Hematopoietic multipotent progenitor cell treated with erythropoietin and hydrocortisone succinate and interleukin-3 and kit ligand, for 6 days (in vitro differentiated cells): ENCODE measurements around the gene SPDYE2.
"Not testable (repeated sequence)": the region's sequence is repeated elsewhere in the genome, so short reads cannot be mapped to it uniquely, and the experiment has no call there.

ENCODE experiments used
- DNase-seq: peaks from one replicate; pipeline ENCODE4 v3.0.0-alpha.2; 2015

SPDYE2 gene

GRCh38 chr7:102542083-102542482 lies 8.9 kb upstream of the SPDYE2 start:
- not testable (repeated sequence) for DNase-seq

GRCh38 chr7:102542771-102543170 lies 8.3 kb upstream of the SPDYE2 start:
- not testable (repeated sequence) for DNase-seq

- not testable (repeated sequence) for DNase-seq
Measured at GRCh38 chr7:102543596-102543995, 7.4 kb upstream of the SPDYE2 start, which contains the start of gene UPK3BL2. Gene UPK3BL2 (minus strand): TSS chr7:102543696. CDS start chr7:102543636, 60 bp downstream.

- not testable (repeated sequence) for DNase-seq
Measured at GRCh38 chr7:102544372-102544771, 6.7 kb upstream of the SPDYE2 start.

- DNase-seq = not testable (repeated sequence)
Measured at GRCh38 chr7:102545288-102545687, 5.7 kb upstream of the SPDYE2 start.

- DNase-seq = not testable (repeated sequence)
Measured at GRCh38 chr7:102546353-102546752, 4.7 kb upstream of the SPDYE2 start.

GRCh38 chr7:102568620-102569019 lies 17.6 kb downstream of the SPDYE2 start:
- DNase-seq = not testable (repeated sequence)

- DNase-seq = peak; percentile 90
Measured at GRCh38 chr7:102572261-102573239, 21.5 kb downstream of the SPDYE2 start, which contains the start of gene POLR2J3. Gene POLR2J3 (minus strand): TSS chr7:102572583. CDS start chr7:102572521, 62 bp downstream.

- DNase-seq = not testable (repeated sequence)
Measured at GRCh38 chr7:102574607-102575006, 23.6 kb downstream of the SPDYE2 start.

GRCh38 chr7:102576363-102576762 lies 25.3 kb downstream of the SPDYE2 start:
- not testable (repeated sequence) for DNase-seq

- DNase-seq = not testable (repeated sequence)
Measured at GRCh38 chr7:102577315-102578240, 26.6 kb downstream of the SPDYE2 start.

- DNase-seq = not testable (repeated sequence)
Measured at GRCh38 chr7:102578486-102578885, 27.5 kb downstream of the SPDYE2 start.

- DNase-seq = not testable (repeated sequence)
Measured at GRCh38 chr7:102581722-102582121, 30.7 kb downstream of the SPDYE2 start.

- DNase-seq = not testable (repeated sequence)
Measured at GRCh38 chr7:102583495-102583894, 32.5 kb downstream of the SPDYE2 start.

- not testable (repeated sequence) for DNase-seq
Measured at GRCh38 chr7:102589857-102590256, 38.8 kb downstream of the SPDYE2 start.

GRCh38 chr7:102592477-102593019 lies 41.5 kb downstream of the SPDYE2 start:
- not testable (repeated sequence) for DNase-seq

GRCh38 chr7:102593637-102594334 lies 42.8 kb downstream of the SPDYE2 start:
- DNase-seq = not testable (repeated sequence)

GRCh38 chr7:102596036-102596435 lies 45.0 kb downstream of the SPDYE2 start:
- not testable (repeated sequence) for DNase-seq

GRCh38 chr7:102599699-102600098 lies 48.7 kb downstream of the SPDYE2 start:
- not testable (repeated sequence) for DNase-seq

- not testable (repeated sequence) for DNase-seq
Measured at GRCh38 chr7:102602317-102602716, 51.3 kb downstream of the SPDYE2 start.

- DNase-seq = not testable (repeated sequence)
Measured at GRCh38 chr7:102604431-102605145, 53.6 kb downstream of the SPDYE2 start.
